Activated B cell treated with CpG ODN at 0.5 μM for 24 hours (primary cell): ENCODE results near the gene PDE3B. TPM values are rescaled to one million over a fixed set of nuclear protein-coding genes. Genes with fewer than 3 reads are reported as not detected.
A peak's percentile ranks its signal among the peaks of the same experiment; 100 is the strongest.

Source experiments
- ATAC-seq: fragments of 200-7000 bp; cut with Tn5 transposase; one replicate; pipeline ENCODE4 v1.10.0; 2021; ENCODE audit warnings: low read depth, mild to moderate bottlenecking, moderate library complexity
- CTCF ChIA-PET: fragments of 350-600 bp; sonication (Branson Sonifier 250); formaldehyde crosslinking; loops from one replicate; lab custom pipeline; 2021; ENCODE audit warnings: antibody characterized with exemption; lab: Charles Lee
- POLR2A ChIA-PET: fragments of 350-600 bp; sonication (Branson Sonifier 250); formaldehyde crosslinking; loops from one replicate; lab custom pipeline; 2021; ENCODE audit warnings: antibody characterized with exemption; lab: Charles Lee
- DNase-seq: peaks from one replicate; pipeline ENCODE4 v3.0.0; 2022
- H3K27ac Mint-ChIP-seq: one replicate; pipeline ENCODE4 v1.8.0; 2020; ENCODE audit warnings: mixed read lengths
- H3K27me3 Mint-ChIP-seq: one replicate; pipeline ENCODE4 v1.8.0; 2021; ENCODE audit warnings: mixed read lengths
- H3K36me3 Mint-ChIP-seq: one replicate; pipeline ENCODE4 v1.8.0; 2021; ENCODE audit warnings: low read depth, mixed read lengths
- H3K4me1 Mint-ChIP-seq: one replicate; pipeline ENCODE4 v1.8.0; 2021; ENCODE audit warnings: mixed read lengths
- H3K4me3 Mint-ChIP-seq: one replicate; pipeline ENCODE4 v1.8.0; 2020; ENCODE audit warnings: mild to moderate bottlenecking, mixed read lengths
- H3K9me3 Mint-ChIP-seq: one replicate; pipeline ENCODE4 v1.8.0; 2020; ENCODE audit warnings: mixed read lengths
- CTCF ChIP-seq: fragments of 200-600 bp; IDR thresholded peaks from one replicate; pipeline ENCODE4 v1.8.0; 2022; ENCODE audit warnings: antibody characterized with exemption, mild to moderate bottlenecking
- intact Hi-C: fragments of 100-400 bp; cut with micrococcal nuclease; formaldehyde crosslinking; loops from one replicate; pipeline ENCODE4 v1.15.1; 2024
- total RNA-seq: library from RNA; stranded (reverse); gene quantifications from 2 replicates; pipeline ENCODE4 v1.2.3, GENCODE V29; 2022

The PDE3B gene
- total RNA-seq, 1 donor from 2014 or later = 13.4 TPM

GRCh38 chr11:14641801-14642200 lies 1.8 kb upstream of the PDE3B start:
- intact Hi-C loops = loop anchor here (2.0 to 10.0 kb wide), 3 partner anchors 15 to 433 kb away; partner anchors contain the start of gene CALCB

GRCh38 chr11:14642453-14642852 lies 1.2 kb upstream of the PDE3B start:
- ChIA-PET CTCF (no interaction called here), POLR2A (interaction anchor here (3.2 kb wide), 1 partner anchor 249 kb away, joined by 24 read pairs; the partner anchor contains the start of gene CYP2R1)
- peaks cover 13% of the 10 kb centered on the region for H3K27me3 Mint-ChIP-seq
- ATAC-seq (no peak), DNase-seq (no peak)
- intact Hi-C loops = loop anchor here (2.0 to 10.0 kb wide), 3 partner anchors 16 to 432 kb away; partner anchors contain the start of gene CALCB
- no peaks in the 10 kb centered on the region for H3K9me3 Mint-ChIP-seq
- H3K4me1 Mint-ChIP-seq = peaks cover 10% of the 10 kb centered on the region
- H3K27ac Mint-ChIP-seq = no peak overlapping the region
- peak overlapping the region; percentile 64 for H3K4me3 Mint-ChIP-seq
- H3K36me3 Mint-ChIP-seq = no peaks in the 10 kb centered on the region
- no peak for TF ChIP-seq CTCF

More at GRCh38 chr11:14641801-14642200, 1.8 kb upstream of the PDE3B start:
- Mint-ChIP-seq H3K9me3 (no peaks in the 10 kb centered on the region), H3K27ac (no peak overlapping the region), H3K36me3 (no peaks in the 10 kb centered on the region), H3K4me1 (peaks cover 10% of the 10 kb centered on the region), H3K27me3 (peaks cover 13% of the 10 kb centered on the region), H3K4me3 (no peak overlapping the region)
- no peak for ATAC-seq
- no peak for TF ChIP-seq CTCF
- ChIA-PET POLR2A (no interaction called here), CTCF (interaction anchor here (1.8 kb wide), 1 partner anchor 266 kb away, joined by 5 read pairs; no protein-coding TSS in a partner anchor)
- no peak for DNase-seq

GRCh38 chr11:14642873-14643696 lies 519 bp upstream of the PDE3B start:
- Mint-ChIP-seq H3K4me1 (peaks cover 10% of the 10 kb centered on the region), H3K36me3 (no peaks in the 10 kb centered on the region), H3K9me3 (no peaks in the 10 kb centered on the region), H3K27me3 (peaks cover 13% of the 10 kb centered on the region), H3K27ac (no peak overlapping the region), H3K4me3 (peak overlapping the region; percentile 64)
- ChIA-PET POLR2A (interaction anchor here (1.0 to 3.2 kb wide), 5 partner anchors 25 to 264 kb away, joined by 3 to 28 read pairs (median 14); partner anchors contain the start of gene CYP2R1), CTCF (interaction anchor here (1.5 to 1.8 kb wide), 3 partner anchors 7 to 265 kb away, joined by 5 to 7 read pairs (median 6); no protein-coding TSS in a partner anchor)
- no peak for TF ChIP-seq CTCF
- no peak for DNase-seq
- no peak for ATAC-seq
- intact Hi-C loops = loop anchor here (2.0 to 10.0 kb wide), 3 partner anchors 16 to 432 kb away; partner anchors contain the start of gene CALCB

GRCh38 chr11:14644226-14645014 lies 816 bp downstream of the PDE3B start:
- peaks cover 22% of the 10 kb centered on the region for H3K27me3 Mint-ChIP-seq
- no peaks in the 10 kb centered on the region for H3K9me3 Mint-ChIP-seq
- peaks cover 10% of the 10 kb centered on the region for H3K4me1 Mint-ChIP-seq
- no peak overlapping the region for H3K27ac Mint-ChIP-seq
- CTCF ChIA-PET = interaction anchor here (0.7 to 2.2 kb wide), 9 partner anchors 9 to 456 kb away, joined by 3 to 9 read pairs (median 5); no protein-coding TSS in a partner anchor
- DNase-seq (no peak), ATAC-seq (peak; percentile 60)
- peak overlapping the region; percentile 86 for H3K4me3 Mint-ChIP-seq
- intact Hi-C loops = loop anchor here (1.0 to 10.0 kb wide), 7 partner anchors 67 to 430 kb away; partner anchors contain the start of genes CALCB, CYP2R1 and PSMA1
- POLR2A ChIA-PET = interaction anchor here (0.5 to 3.2 kb wide), 14 partner anchors 8 to 263 kb away, joined by 3 to 28 read pairs (median 6); partner anchors contain the start of genes COPB1 and CYP2R1
- H3K36me3 Mint-ChIP-seq = no peaks in the 10 kb centered on the region
- TF ChIP-seq CTCF = no peak
